GM12873 (cell line): ENCODE data around the gene LAMB3.

Experiments
- CTCF ChIP-seq: IDR thresholded peaks from 2 replicates; pipeline ENCODE4 v1.5.1; 2012; ENCODE audit warnings: low read depth, mild to moderate bottlenecking, moderate library complexity, low read length, control low read depth; ENCODE audit not compliant: insufficient read depth; ENCODE audit errors: missing control alignments

The LAMB3 gene

GRCh38 chr1:209624558-209625549, 27.4 kb downstream of the LAMB3 start:
- TF ChIP-seq CTCF = no peak

- no peak for TF ChIP-seq CTCF
These were observed 29.1 kb downstream of the LAMB3 start for GRCh38 chr1:209622841-209623829.

- no peak for TF ChIP-seq CTCF
These were observed 30.2 kb downstream of the LAMB3 start for GRCh38 chr1:209621741-209622655.

DNA sequence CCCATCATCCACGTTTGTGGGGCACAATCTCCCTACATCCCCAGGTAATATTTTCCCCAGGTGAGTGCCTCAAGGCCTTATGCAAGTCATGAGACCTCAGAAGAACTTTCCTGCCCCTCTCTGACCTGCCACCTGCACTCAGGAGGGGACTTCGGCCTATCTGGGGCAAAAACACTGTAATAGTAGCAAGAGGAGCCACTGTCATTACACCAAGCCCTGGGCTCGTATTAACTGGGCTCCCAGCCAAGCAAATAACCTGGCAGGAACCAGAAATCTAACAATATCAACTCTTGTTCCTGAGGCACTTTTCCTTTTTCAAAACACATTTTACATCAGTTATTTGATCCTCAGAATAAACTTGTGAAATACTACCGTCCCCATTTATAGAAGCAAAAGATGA, 30.9 kb downstream of the LAMB3 start:
- no peak for TF ChIP-seq CTCF

GRCh38 chr1:209620487-209620884, 31.7 kb downstream of the LAMB3 start:
- no peak for TF ChIP-seq CTCF

DNA sequence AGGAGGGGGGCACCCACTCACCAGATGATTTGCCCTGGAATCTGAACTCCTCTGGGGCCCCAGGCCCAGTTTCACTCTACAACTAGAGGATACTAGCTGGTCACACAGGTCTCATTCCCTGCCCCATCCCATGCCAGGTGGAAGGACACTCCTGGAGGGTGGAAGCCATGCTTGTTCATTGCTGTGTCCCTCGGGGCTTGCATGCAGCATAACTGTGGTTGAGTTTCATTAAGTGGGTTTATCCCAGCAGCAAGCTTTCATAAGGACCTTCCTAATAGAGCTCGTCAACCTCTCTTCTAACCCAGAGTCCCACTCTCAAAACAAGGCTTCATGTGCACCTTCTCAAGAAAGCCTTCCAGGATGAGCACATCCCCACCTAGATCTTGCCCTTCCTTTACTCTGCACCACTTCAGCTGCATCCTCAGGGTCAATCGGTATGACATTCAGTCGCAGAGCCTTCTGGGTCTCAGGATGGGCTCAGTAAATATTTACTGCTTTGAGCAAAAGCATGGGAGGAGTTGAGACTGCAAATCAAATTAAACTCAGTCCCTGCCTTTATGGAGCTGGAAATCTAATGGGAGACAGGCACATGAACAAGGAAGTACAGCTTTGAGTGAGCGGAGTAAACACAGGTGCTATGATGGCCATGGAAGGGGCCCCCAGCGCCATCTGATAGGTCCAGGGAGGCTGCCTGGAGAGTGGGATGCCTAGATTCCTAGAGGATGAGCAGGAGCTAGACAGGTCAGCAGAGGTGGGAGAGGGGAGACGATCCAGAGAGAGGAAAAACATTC, 32.3 kb downstream of the LAMB3 start:
- no peak for TF ChIP-seq CTCF
